Liver (tissue), 9 donors: Measurements from ENCODE around the gene EFNB1. TPM values are rescaled to one million over a fixed set of nuclear protein-coding genes. Genes with fewer than 3 reads are reported as not detected.
A peak's percentile ranks its signal among the peaks of the same experiment; 100 is the strongest.

Experiments used
- DNase-seq: peaks from one replicate; pipeline ENCODE4 v3.0.0-alpha.2; 2017; ENCODE audit warnings: low spot score
- H3K27ac ChIP-seq, 2 donors: one replicate each; pipeline ENCODE4 v1.7.0; 2013; ENCODE audit warnings: inconsistent platforms in 2 of 2, low read length in 2 of 2, control low read depth in 1 of 2, low read depth in 1 of 2, mild to moderate bottlenecking in 1 of 2
- H3K27me3 ChIP-seq, 4 donors: one replicate each; pipeline versions ENCODE4 v1.6.1 to v1.7.0; 2013; ENCODE audit warnings: low read length in 3 of 4, inconsistent platforms in 1 of 4, mild to moderate bottlenecking in 1 of 4, moderate library complexity in 1 of 4; ENCODE audit not compliant: control insufficient read depth in 4 of 4, insufficient read depth in 4 of 4
- H3K36me3 ChIP-seq, 4 donors: one replicate each; pipeline versions ENCODE4 v1.6.1 to v1.7.0; 2013; ENCODE audit warnings: low read length in 3 of 4, mild to moderate bottlenecking in 3 of 4, low read depth in 1 of 4, moderate library complexity in 1 of 4; ENCODE audit not compliant: control insufficient read depth in 4 of 4, insufficient read depth in 3 of 4
- H3K4me1 ChIP-seq, 4 donors: one replicate each; pipeline versions ENCODE4 v1.6.1 to v1.7.0; 2013; ENCODE audit warnings: low read length in 3 of 4, mild to moderate bottlenecking in 3 of 4, moderate library complexity in 1 of 4; ENCODE audit not compliant: control insufficient read depth in 4 of 4, insufficient read depth in 4 of 4
- H3K4me3 ChIP-seq, 3 donors: one replicate each; pipeline versions ENCODE4 v1.6.1 to v1.7.0; 2013; ENCODE audit warnings: low read length in 3 of 3, control low read depth in 1 of 3, low read depth in 1 of 3, mild to moderate bottlenecking in 1 of 3
- H3K9ac ChIP-seq, 2 donors: one replicate each; pipeline ENCODE4 v1.7.0; 2013; ENCODE audit warnings: low read length in 2 of 2, mild to moderate bottlenecking in 2 of 2, moderate library complexity in 2 of 2, control low read depth in 1 of 2, low read depth in 1 of 2
- H3K9me3 ChIP-seq, 4 donors: one replicate each; pipeline versions ENCODE4 v1.6.1 to v1.7.0; 2013; ENCODE audit warnings: low read length in 3 of 4; ENCODE audit not compliant: control insufficient read depth in 4 of 4
- ATF3 ChIP-seq: IDR thresholded peaks from 2 replicates; pipeline ENCODE4 v1.6.1; 2016; ENCODE audit warnings: antibody characterized with exemption
- EGR1 ChIP-seq, 2 donors: IDR thresholded peaks; 2 replicates each; pipeline ENCODE4 v1.6.1; 2016 to 2018; ENCODE audit warnings: antibody characterized with exemption in 2 of 2, low read depth in 2 of 2
- FOXA1 ChIP-seq: IDR thresholded peaks from 2 replicates; pipeline ENCODE4 v1.6.1; 2016; ENCODE audit warnings: antibody characterized with exemption
- FOXA2 ChIP-seq: IDR thresholded peaks from 2 replicates; pipeline ENCODE4 v1.6.1; 2016; ENCODE audit warnings: antibody characterized with exemption
- GABPA ChIP-seq, 2 donors: IDR thresholded peaks in 1 of 2; conservative IDR thresholded peaks in 1 of 2; 2 replicates each; pipeline ENCODE4 v1.6.1; 2016; ENCODE audit warnings: antibody characterized with exemption in 2 of 2, mild to moderate bottlenecking in 1 of 2, moderate library complexity in 1 of 2
- HNF4A ChIP-seq, 2 donors: conservative IDR thresholded peaks; 2 replicates each; pipeline ENCODE4 v1.6.1; 2016; ENCODE audit warnings: antibody characterized with exemption in 2 of 2, mild to moderate bottlenecking in 2 of 2
- HNF4G ChIP-seq: IDR thresholded peaks from 2 replicates; pipeline ENCODE4 v1.6.1; 2016; ENCODE audit warnings: antibody characterized with exemption
- JUND ChIP-seq, 2 donors: IDR thresholded peaks; 2 replicates each; pipeline ENCODE4 v1.6.1; 2016; ENCODE audit warnings: antibody characterized with exemption in 2 of 2
- MAX ChIP-seq: IDR thresholded peaks from 2 replicates; pipeline ENCODE4 v1.6.1; 2016; ENCODE audit warnings: antibody characterized with exemption
- NR2F2 ChIP-seq: IDR thresholded peaks from 2 replicates; pipeline ENCODE4 v1.6.1; 2016; ENCODE audit warnings: antibody characterized with exemption
- RAD21 ChIP-seq, 2 donors: IDR thresholded peaks; 2 replicates each; pipeline ENCODE4 v1.6.1; 2016; ENCODE audit warnings: antibody characterized with exemption in 2 of 2, mild to moderate bottlenecking in 2 of 2
- REST ChIP-seq: IDR thresholded peaks from 2 replicates; pipeline ENCODE4 v1.6.1; 2016; ENCODE audit warnings: antibody characterized with exemption, mild to moderate bottlenecking
- RXRA ChIP-seq, 2 donors: IDR thresholded peaks; 2 replicates each; pipeline ENCODE4 v1.6.1; 2017 to 2018; ENCODE audit warnings: antibody characterized with exemption in 2 of 2, mild to moderate bottlenecking in 1 of 2
- SP1 ChIP-seq: IDR thresholded peaks from 2 replicates; pipeline ENCODE4 v1.6.1; 2018; ENCODE audit warnings: antibody characterized with exemption, mild to moderate bottlenecking
- TAF1 ChIP-seq: conservative IDR thresholded peaks from 2 replicates; pipeline ENCODE4 v1.6.1; 2016; ENCODE audit warnings: antibody characterized with exemption, mild to moderate bottlenecking
- YY1 ChIP-seq: IDR thresholded peaks from 2 replicates; pipeline ENCODE4 v1.6.1; 2016; ENCODE audit warnings: antibody characterized with exemption, mild to moderate bottlenecking
- WGBS: extraction: QIAGEN DNeasy Blood & Tissue Kit; methylation state at CpG from one replicate; pipeline ENCODE4 v1.1.7; 2013; 5-methylcytosine and 5-hydroxymethylcytosine counted together
- polyA plus RNA-seq, 2 donors: library from polyadenylated mRNA; stranded (reverse) in 1 of 2; unstranded in 1 of 2; fragments of 200-250 nt in 1 of 2; fragments of >200 nt in 1 of 2; fragmentation: Nextera tagmentation in 1 of 2; extraction: Ambion mirVana in 1 of 2; gene quantifications; one replicate each; pipeline versions ENCODE4 v1.2.1 to v1.2.3, GENCODE V29; 2013 to 2015
- total RNA-seq, 2 donors: library from RNA; depleted of rRNA; stranded (reverse); fragments of >200 nt; gene quantifications; one replicate each; pipeline ENCODE4 v1.2.3, GENCODE V29; 2014
- TF ChIP-seq, protein P1 (sequence below): fragments of 150-350 bp; IDR thresholded peaks from 2 replicates; pipeline ENCODE4 v1.5.1; 2017; ENCODE audit warnings: improper control_type of control experiment, low read depth, low read length; ENCODE audit not compliant: missing input control
- donor health status: healthy.
- donor health status: healthy.
- donor health status: healthy.
- donor health status: healthy.
- donor health status: healthy.

Gene EFNB1
- total and polyA plus RNA-seq, 4 donors, result 3.6 to 8.9 (median 8.1) TPM

DNA sequence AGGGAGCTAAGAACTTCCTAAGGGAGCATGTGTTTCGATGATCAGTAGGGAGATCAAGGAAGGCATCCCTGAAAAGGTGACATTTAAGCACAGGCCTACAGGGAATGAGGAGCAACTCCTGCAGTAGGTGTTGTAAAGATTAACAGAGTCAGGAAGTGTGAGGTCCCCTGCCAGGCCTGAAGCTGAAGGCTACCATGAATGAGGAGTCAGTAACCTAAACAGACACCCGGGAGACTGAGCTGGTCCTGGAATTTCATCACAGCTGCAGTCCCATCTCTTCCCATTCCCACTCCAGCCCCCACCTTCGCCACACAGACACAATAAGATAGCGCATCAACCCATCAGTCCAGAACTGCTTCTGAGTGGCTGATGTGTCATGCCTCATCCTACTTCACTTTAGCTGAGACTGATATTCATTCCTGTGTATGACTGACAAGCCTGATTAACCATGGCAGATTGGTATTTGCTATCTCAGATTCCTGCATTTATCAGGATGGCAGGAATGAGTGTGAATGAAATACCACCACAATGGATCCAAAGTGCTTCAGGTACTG lies 27.0 kb upstream of the EFNB1 start:
- DNase-seq, result no peak
- 88% methylated on average over 4 of the region's 4 CpGs for WGBS

DNA sequence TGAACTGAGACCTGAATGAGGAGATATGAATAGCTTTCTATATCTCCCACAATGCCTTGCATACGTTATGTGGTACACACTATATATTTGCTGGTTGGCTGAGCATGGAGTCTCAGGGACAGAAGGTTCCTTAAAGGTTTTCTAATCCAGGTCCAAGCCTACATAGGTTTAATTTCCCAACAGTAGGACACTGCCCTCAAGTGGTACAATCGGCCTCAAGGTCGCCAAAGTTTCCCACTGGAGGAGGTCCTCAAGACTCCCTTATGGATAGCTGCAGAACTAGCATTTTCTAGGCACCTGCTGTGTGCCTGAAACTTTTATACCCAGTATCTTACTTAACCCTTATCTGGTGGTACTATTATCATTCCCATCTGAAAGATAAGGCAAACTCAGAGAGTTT lies 21.0 kb upstream of the EFNB1 start:
- H3K27me3 ChIP-seq, result peaks cover 0 to 2% (median 0%) of the 10 kb centered on the region in 4 donors
- DNase-seq, result no peak
- H3K9me3 ChIP-seq, result no peaks in the 10 kb centered on the region
- H3K9ac ChIP-seq, result no peak overlapping the region
- H3K27ac ChIP-seq, result no peak overlapping the region
- H3K4me1 ChIP-seq, result peaks cover 0 to 6% (median 3%) of the 10 kb centered on the region in 4 donors
- TF ChIP-seq RAD21 (IDR thresholded peaks at IDR 0.05), result peak; percentile 61 to 73
- no peak for TF ChIP-seq HNF4A (conservative IDR thresholded peaks at IDR 0.05)
- 19% methylated on average over 3 of the region's 3 CpGs for WGBS
- no peak overlapping the region for H3K4me3 ChIP-seq
- H3K36me3 ChIP-seq, result no peaks in the 10 kb centered on the region

More for the DNA sequence above, 27.0 kb upstream of the EFNB1 start:
- peaks cover 0 to 2% (median 0%) of the 10 kb centered on the region in 4 donors for H3K27me3 ChIP-seq
- no peak overlapping the region for H3K9ac ChIP-seq
- no peaks in the 10 kb centered on the region for H3K9me3 ChIP-seq
- H3K4me3 ChIP-seq, result no peak overlapping the region
- no peaks in the 10 kb centered on the region for H3K36me3 ChIP-seq
- TF ChIP-seq JUND (IDR thresholded peaks at IDR 0.05) (no peak), NR2F2 (no peak), RAD21 (IDR thresholded peaks at IDR 0.05) (no peak), FOXA2 (no peak), HNF4A (conservative IDR thresholded peaks at IDR 0.05) (no peak), YY1 (no peak), REST (no peak), SP1 (no peak), FOXA1 (no peak), HNF4G (no peak), TAF1 (no peak), RXRA (IDR thresholded peaks at IDR 0.05) (no peak), GABPA (IDR thresholded peaks at IDR 0.05 in 1 of 2, conservative IDR thresholded peaks at IDR 0.05 in 1 of 2) (no peak), ATF3 (no peak), EGR1 (IDR thresholded peaks at IDR 0.05; ENCODE audit: low read depth in 2 of 2) (no peak), MAX (no peak)
- TF ChIP-seq, protein P1, sequence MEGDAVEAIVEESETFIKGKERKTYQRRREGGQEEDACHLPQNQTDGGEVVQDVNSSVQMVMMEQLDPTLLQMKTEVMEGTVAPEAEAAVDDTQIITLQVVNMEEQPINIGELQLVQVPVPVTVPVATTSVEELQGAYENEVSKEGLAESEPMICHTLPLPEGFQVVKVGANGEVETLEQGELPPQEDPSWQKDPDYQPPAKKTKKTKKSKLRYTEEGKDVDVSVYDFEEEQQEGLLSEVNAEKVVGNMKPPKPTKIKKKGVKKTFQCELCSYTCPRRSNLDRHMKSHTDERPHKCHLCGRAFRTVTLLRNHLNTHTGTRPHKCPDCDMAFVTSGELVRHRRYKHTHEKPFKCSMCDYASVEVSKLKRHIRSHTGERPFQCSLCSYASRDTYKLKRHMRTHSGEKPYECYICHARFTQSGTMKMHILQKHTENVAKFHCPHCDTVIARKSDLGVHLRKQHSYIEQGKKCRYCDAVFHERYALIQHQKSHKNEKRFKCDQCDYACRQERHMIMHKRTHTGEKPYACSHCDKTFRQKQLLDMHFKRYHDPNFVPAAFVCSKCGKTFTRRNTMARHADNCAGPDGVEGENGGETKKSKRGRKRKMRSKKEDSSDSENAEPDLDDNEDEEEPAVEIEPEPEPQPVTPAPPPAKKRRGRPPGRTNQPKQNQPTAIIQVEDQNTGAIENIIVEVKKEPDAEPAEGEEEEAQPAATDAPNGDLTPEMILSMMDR, result no peak
- H3K27ac ChIP-seq, result no peak overlapping the region
- H3K4me1 ChIP-seq, result no peaks in the 10 kb centered on the region
